HFF-Myc (cell line): ENCODE results near the gene CAPN5.

Experiments used
- DNase-seq: peaks from one replicate; pipeline ENCODE4 v3.0.0-alpha.2; 2011; ENCODE audit warnings: low read depth; ENCODE audit errors: extremely low read depth
- H3K4me3 ChIP-seq: replicated peaks from 2 replicates; pipeline ENCODE4 v1.5.1; 2011; ENCODE audit warnings: low read depth, mild to moderate bottlenecking, control low read depth, low read length
- TF ChIP-seq, protein P1 (sequence below): IDR thresholded peaks from 2 replicates; pipeline ENCODE4 v1.5.1; 2012; ENCODE audit warnings: mild to moderate bottlenecking, low read depth, low read length, control low read depth; ENCODE audit errors: missing control alignments

CAPN5 gene

GRCh38 chr11:77131560-77131959 lies 64.8 kb downstream of the CAPN5 start:
- DNase-seq = no peak
- TF ChIP-seq, protein P1, sequence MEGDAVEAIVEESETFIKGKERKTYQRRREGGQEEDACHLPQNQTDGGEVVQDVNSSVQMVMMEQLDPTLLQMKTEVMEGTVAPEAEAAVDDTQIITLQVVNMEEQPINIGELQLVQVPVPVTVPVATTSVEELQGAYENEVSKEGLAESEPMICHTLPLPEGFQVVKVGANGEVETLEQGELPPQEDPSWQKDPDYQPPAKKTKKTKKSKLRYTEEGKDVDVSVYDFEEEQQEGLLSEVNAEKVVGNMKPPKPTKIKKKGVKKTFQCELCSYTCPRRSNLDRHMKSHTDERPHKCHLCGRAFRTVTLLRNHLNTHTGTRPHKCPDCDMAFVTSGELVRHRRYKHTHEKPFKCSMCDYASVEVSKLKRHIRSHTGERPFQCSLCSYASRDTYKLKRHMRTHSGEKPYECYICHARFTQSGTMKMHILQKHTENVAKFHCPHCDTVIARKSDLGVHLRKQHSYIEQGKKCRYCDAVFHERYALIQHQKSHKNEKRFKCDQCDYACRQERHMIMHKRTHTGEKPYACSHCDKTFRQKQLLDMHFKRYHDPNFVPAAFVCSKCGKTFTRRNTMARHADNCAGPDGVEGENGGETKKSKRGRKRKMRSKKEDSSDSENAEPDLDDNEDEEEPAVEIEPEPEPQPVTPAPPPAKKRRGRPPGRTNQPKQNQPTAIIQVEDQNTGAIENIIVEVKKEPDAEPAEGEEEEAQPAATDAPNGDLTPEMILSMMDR = no peak
- H3K4me3 ChIP-seq = no peak overlapping the region

DNA sequence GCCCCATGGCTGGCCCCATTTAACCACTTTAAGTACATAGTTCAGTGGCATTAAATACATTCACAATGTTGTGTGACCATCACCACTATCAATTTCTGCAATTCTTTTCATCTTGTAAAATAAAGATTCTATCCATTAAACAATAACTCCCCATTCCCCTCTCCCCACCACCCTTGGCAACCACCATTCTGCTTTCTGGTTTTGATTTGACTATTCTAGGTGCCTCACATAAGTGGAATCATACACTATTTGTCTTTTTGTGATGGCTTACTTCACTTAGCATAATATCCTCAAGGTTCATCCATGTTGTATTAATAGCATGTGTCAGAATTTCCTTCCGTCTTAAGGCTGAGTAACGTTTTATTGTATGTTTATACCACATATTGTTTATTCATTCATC lies 68.3 kb downstream of the CAPN5 start:
- DNase-seq = no peak
- TF ChIP-seq, protein P1 = no peak
- H3K4me3 ChIP-seq = no peak overlapping the region

DNA sequence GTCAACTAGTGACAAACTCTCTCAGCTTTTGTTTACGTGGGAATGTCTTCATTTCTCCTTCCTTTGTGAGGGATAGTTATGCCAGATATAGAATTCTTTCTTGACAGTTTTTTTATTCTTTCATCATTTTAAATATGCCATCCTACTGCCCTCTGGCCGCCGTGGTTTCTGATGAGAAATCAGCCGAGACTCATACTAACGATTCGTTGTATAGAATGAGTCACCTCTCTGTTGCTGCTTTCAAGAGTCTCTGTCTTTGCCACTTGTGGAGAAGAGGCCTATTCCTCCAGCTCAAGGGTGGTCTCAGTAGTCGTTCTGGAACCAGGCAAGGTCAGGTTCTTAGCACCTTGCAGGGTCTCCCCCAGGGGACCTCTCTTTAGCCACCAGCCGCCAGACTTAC lies 69.3 kb downstream of the CAPN5 start:
- TF ChIP-seq, protein P1 = no peak
- no peak for DNase-seq
- H3K4me3 ChIP-seq = no peak overlapping the region

DNA sequence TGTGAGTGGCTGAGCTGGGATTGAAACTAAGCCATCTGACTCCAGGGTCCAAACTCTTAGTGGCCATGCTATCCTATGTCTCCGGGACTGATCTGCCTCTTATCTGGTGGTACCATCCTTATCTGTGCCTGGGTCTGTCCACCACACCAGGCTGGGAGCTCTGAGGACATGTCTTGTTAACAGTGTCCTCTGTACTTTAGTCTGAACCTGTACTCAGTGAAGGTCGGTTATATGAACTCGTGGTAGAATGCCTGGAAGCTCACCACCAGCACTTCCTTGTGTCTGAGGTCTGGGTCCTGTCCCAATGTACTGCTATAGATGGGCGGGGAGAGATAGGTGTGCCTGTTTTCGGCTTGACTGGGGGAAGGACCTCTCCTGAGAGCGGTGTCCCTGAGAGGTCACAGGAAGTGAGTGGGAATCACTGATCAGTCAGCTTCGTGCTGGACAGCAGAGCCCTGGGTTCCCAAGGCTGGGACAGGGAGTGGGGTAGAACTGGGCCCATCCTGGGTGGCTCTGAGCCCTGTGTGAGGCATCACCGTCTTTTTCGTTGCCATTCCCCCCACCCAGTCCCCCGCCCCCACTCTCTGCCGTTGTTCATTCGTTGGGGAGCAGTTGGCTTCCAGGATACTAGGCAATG lies 70.1 kb downstream of the CAPN5 start:
- TF ChIP-seq, protein P1 = no peak
- no peak for DNase-seq
- no peak overlapping the region for H3K4me3 ChIP-seq

DNA sequence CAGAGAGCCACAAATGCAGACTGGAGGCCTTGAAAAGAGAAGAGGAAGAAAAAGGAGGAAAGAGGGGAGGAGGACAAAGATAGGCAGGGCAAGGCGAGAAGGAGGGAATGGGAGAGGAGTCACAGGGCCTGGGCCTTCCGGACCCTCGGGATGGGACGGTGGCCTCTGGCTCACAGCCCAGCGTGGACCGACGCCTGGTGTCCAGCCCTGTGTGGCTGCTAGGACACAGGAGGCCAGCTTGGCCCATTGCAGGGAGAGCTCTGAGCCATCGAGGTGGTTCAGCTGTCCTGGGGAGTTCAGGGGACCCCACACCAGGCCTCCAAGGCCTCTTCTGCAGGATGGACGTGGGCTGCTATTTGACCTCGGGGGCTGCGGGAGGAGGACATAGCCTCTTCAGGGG lies 70.7 kb downstream of the CAPN5 start:
- no peak overlapping the region for H3K4me3 ChIP-seq
- TF ChIP-seq, protein P1 = no peak
- DNase-seq = no peak

DNA sequence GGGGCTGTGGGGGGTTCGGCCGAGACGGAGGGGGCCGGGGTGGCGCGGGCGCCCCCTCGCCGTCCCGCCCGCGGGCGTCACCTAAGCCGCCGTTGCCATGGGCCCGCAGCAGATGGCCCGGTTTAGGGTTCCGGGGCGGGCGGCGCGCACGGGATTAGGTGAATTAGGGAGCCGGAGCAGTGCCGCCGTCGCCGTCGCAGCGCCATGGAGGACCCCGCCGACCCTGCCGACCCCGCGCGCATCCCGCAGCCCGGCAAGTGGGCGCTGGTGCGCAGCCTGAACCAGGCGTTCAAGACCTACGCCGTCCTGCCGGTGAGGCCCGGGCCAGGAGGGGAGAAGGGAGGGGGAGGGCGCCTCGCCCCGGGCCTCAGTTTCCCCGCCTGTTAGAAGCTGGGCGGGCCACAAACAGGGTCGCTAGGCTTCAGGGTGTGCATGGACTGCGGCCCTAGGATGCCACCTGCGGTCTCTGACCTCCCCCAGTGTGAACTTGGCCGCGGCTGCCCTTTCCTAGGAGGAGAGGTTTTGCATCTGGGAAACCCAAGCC lies 71.4 kb downstream of the CAPN5 start:
- H3K4me3 ChIP-seq = no peak overlapping the region
- TF ChIP-seq, protein P1 = no peak
- DNase-seq = no peak

DNA sequence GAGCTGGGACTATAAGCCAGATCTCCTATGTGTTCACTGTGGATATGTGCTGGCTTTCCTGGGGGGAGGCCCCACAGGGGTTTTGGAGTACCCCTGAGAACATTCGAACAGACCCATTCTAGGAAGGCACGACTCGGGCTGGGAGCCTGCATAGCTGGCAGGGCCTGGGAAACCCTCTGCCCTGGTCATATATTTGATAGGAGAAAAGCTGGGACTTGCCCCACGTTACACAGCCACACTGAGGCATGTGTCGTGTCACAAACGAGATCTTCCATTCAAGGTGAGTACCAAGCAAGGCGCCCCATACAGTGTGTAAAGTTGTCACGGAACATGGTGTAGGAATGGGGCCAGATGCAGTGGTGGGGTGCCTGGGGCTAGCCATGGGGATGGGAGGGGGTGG lies 72.4 kb downstream of the CAPN5 start:
- TF ChIP-seq, protein P1 = no peak
- no peak overlapping the region for H3K4me3 ChIP-seq
- no peak for DNase-seq
